K562 (cell line): ENCODE results near the gene PRKCSH. TPM values are rescaled to one million over a fixed set of nuclear protein-coding genes. Genes with fewer than 3 reads are reported as not detected.
A peak's percentile ranks its signal among the peaks of the same experiment; 100 is the strongest.

Experiments
- ATAC-seq: fragments of 200-7000 bp; cut with Tn5 transposase; 3 replicates; pipeline ENCODE4 v1.9.1; 2020; ENCODE audit warnings: moderate library complexity
- BruUV-seq: library from RNA; stranded (reverse); fragments of 400-500 nt; replicated peaks from 2 replicates; lab custom pipeline; 2021; lab: Mats Ljungman, UMichigan
- CTCF ChIA-PET: fragments of 300-600 bp; formaldehyde crosslinking; extraction: SDS; loops from one replicate; lab custom pipeline; 2021; ENCODE audit warnings: low intra/inter-chr PET ratio; lab: Yijun Ruan, JAX
- POLR2A ChIA-PET: fragments of 300-600, 350-650 bp; sonication (Branson Sonifier 250); formaldehyde crosslinking; extraction: SDS; loops from one replicate; lab custom pipeline; 2021; ENCODE audit warnings: antibody characterized with exemption, inconsistent platforms; lab: Yijun Ruan, JAX
- DNase-seq, 4 experiments: peaks; one replicate each; pipeline versions ENCODE4 v3.0.0 to v3.0.0-alpha.2; 2011 to 2018; ENCODE audit warnings: low spot score in 3 of 4, mixed read lengths in 3 of 4; ENCODE audit errors: extremely low read depth in 1 of 4
- FAIRE-seq: peaks from 2 replicates; lab custom pipeline; 2011; peaks lifted over from hg19 to GRCh38; lab: Jason Lieb, UNC
- H2AFZ ChIP-seq: 2 replicates; pipeline ENCODE4 v1.6.0; 2011; ENCODE audit warnings: low read depth, low read length, control low read depth, inconsistent platforms
- H3K27ac ChIP-seq: fragments of 200-600 bp; 3 replicates; pipeline ENCODE4 v1.8.0; 2011; ENCODE audit warnings: low read depth, mild to moderate bottlenecking, control low read depth, inconsistent platforms, low read length, moderate library complexity, mixed read lengths; ENCODE audit errors: extremely low read depth
- H3K27me3 ChIP-seq, 2 experiments: fragments of 300-600 bp in 1 of 2; 2 replicates in 1 of 2; 3 replicates in 1 of 2; pipeline versions ENCODE4 v1.6.0 to v1.8.0; 2011; ENCODE audit warnings: inconsistent platforms in 2 of 2, low read length in 2 of 2, mild to moderate bottlenecking in 1 of 2, mixed read lengths in 1 of 2, moderate library complexity in 1 of 2; ENCODE audit not compliant: control insufficient read depth in 2 of 2, insufficient read depth in 2 of 2
- H3K36me3 ChIP-seq: fragments of 300-600 bp; 3 replicates; pipeline ENCODE4 v1.8.0; 2011; ENCODE audit warnings: mild to moderate bottlenecking, low read length, inconsistent platforms; ENCODE audit not compliant: control insufficient read depth, insufficient read depth
- H3K4me1 ChIP-seq, 2 experiments: fragments of 200-600 bp in 1 of 2; replicated peaks in 1 of 2; 2 replicates in 1 of 2; 3 replicates in 1 of 2; pipeline versions ENCODE4 v1.5.1 to v1.8.0; 2011; ENCODE audit warnings: inconsistent platforms in 2 of 2, low read length in 2 of 2, mild to moderate bottlenecking in 1 of 2, mixed read lengths in 1 of 2, moderate library complexity in 1 of 2; ENCODE audit not compliant: control insufficient read depth in 2 of 2, insufficient read depth in 2 of 2
- H3K4me2 ChIP-seq: 2 replicates; pipeline ENCODE4 v1.6.1; 2011; ENCODE audit warnings: low read length, control low read depth, inconsistent platforms, mixed read lengths; ENCODE audit not compliant: insufficient read depth
- H3K4me3 ChIP-seq: fragments of 200-600 bp; sonication (generic), shearing (Covaris generic); 2 replicates; pipeline ENCODE4 v1.5.1; 2016; ENCODE audit warnings: control low read depth, inconsistent platforms
- H3K79me2 ChIP-seq: fragments of 200-600 bp; 3 replicates; pipeline ENCODE4 v1.8.0; 2011; ENCODE audit warnings: low read length, inconsistent platforms; ENCODE audit not compliant: control insufficient read depth, insufficient read depth
- H3K9ac ChIP-seq, 2 experiments: 2 replicates each; pipeline versions ENCODE4 v1.6.0 to v1.6.1; 2011; ENCODE audit warnings: low read depth in 2 of 2, low read length in 2 of 2, control low read depth in 1 of 2, inconsistent platforms in 1 of 2, mild to moderate bottlenecking in 1 of 2, mixed read lengths in 1 of 2; ENCODE audit not compliant: insufficient read depth in 1 of 2
- H3K9me1 ChIP-seq: one replicate; pipeline ENCODE4 v1.6.0; 2011; ENCODE audit warnings: inconsistent platforms, mild to moderate bottlenecking, low read length, moderate library complexity; ENCODE audit not compliant: control insufficient read depth, insufficient read depth
- H3K9me3 ChIP-seq: replicated peaks from 2 replicates; pipeline ENCODE4 v1.5.1; 2011; ENCODE audit warnings: low read depth, low read length, inconsistent platforms; ENCODE audit not compliant: control insufficient read depth, insufficient read depth
- H4K20me1 ChIP-seq: replicated peaks from 2 replicates; pipeline ENCODE4 v1.6.1; 2011; ENCODE audit warnings: low read length, inconsistent platforms, mixed read lengths; ENCODE audit not compliant: control insufficient read depth, insufficient read depth
- CREBBP ChIP-seq: IDR thresholded peaks from one replicate; pipeline ENCODE4 v1.6.1; 2012; ENCODE audit warnings: low read depth, mild to moderate bottlenecking, control low read depth, inconsistent platforms, low read length
- FOXP1 ChIP-seq: sonication (generic); formaldehyde crosslinking; IDR thresholded peaks from 2 replicates; pipeline ENCODE4 v1.8.0; 2022; ENCODE audit warnings: mild to moderate bottlenecking, missing genetic modification reagents
- GABPA ChIP-seq: fragments of 200-800 bp; sonication (Bioruptor generic); conservative IDR thresholded peaks from 2 replicates; pipeline ENCODE4 v1.6.1; 2016; ENCODE audit warnings: low read depth, missing genetic modification characterization, missing compliant biosample characterization
- GATA2 ChIP-seq: sonication (generic); formaldehyde crosslinking; IDR thresholded peaks from 2 replicates; pipeline ENCODE4 v1.4.0; 2020; ENCODE audit warnings: mild to moderate bottlenecking, missing genetic modification reagents
- HDAC2 ChIP-seq: fragments of 450-650 bp; IDR thresholded peaks from 2 replicates; pipeline ENCODE4 v1.6.1; 2016; ENCODE audit warnings: mild to moderate bottlenecking
- MAX ChIP-seq: sonication (generic); formaldehyde crosslinking; IDR thresholded peaks from 2 replicates; pipeline ENCODE4 v1.9.0; 2022; ENCODE audit warnings: mild to moderate bottlenecking, missing genetic modification reagents
- NFE2L1 ChIP-seq: fragments of 450-650 bp; IDR thresholded peaks from 2 replicates; pipeline ENCODE4 v1.6.1; 2016; ENCODE audit warnings: missing genetic modification characterization, low read depth, mild to moderate bottlenecking, missing compliant biosample characterization, moderate library complexity, borderline replicate concordance
- NR2C1 ChIP-seq, 2 experiments: fragments of 450-650 bp; IDR thresholded peaks; 2 replicates each; pipeline ENCODE4 v1.6.1; 2017; ENCODE audit warnings: mild to moderate bottlenecking in 2 of 2, antibody characterized with exemption in 1 of 2, inconsistent platforms in 1 of 2, missing compliant biosample characterization in 1 of 2, missing genetic modification characterization in 1 of 2
- NRF1 ChIP-seq, 2 experiments: fragments of 450-650 bp; IDR thresholded peaks in 1 of 2; conservative IDR thresholded peaks in 1 of 2; 2 replicates each; pipeline ENCODE4 v1.6.1; 2014; ENCODE audit warnings: mild to moderate bottlenecking in 2 of 2
- RBBP5 ChIP-seq: fragments of 200-600 bp; sonication (generic); IDR thresholded peaks from 2 replicates; pipeline ENCODE4 v1.6.1; 2012; ENCODE audit warnings: borderline replicate concordance, mild to moderate bottlenecking, low read length, control low read depth, inconsistent platforms; ENCODE audit not compliant: insufficient read depth, poor library complexity, severe bottlenecking
- RBFOX2 ChIP-seq: fragments of 200-400 bp; formaldehyde crosslinking; IDR thresholded peaks from 2 replicates; pipeline ENCODE4 v1.6.1; 2017; ENCODE audit warnings: low read depth, mild to moderate bottlenecking, low read length, moderate library complexity
- RBM15 ChIP-seq: fragments of 200-400 bp; formaldehyde crosslinking; IDR thresholded peaks from 2 replicates; pipeline ENCODE4 v1.6.1; 2018; ENCODE audit warnings: mild to moderate bottlenecking, low read length, moderate library complexity; ENCODE audit not compliant: insufficient read depth
- RBM17 ChIP-seq: fragments of 200-400 bp; formaldehyde crosslinking; IDR thresholded peaks from 2 replicates; pipeline ENCODE4 v1.6.1; 2017; ENCODE audit warnings: low read depth, mild to moderate bottlenecking, low read length, borderline replicate concordance
- RUNX1 ChIP-seq: sonication (generic); IDR thresholded peaks from 2 replicates; pipeline ENCODE4 v1.6.1; 2016; ENCODE audit warnings: antibody characterized with exemption, low read depth
- SIN3A ChIP-seq, 2 experiments: fragments of 150-350 bp in 1 of 2; IDR thresholded peaks; 2 replicates each; pipeline ENCODE4 v1.6.1; 2011 to 2016; ENCODE audit warnings: borderline replicate concordance in 2 of 2, low read depth in 2 of 2, low read length in 2 of 2, mild to moderate bottlenecking in 2 of 2, moderate library complexity in 2 of 2; ENCODE audit not compliant: control insufficient read depth in 1 of 2
- TRIM25 ChIP-seq: fragments of 450-650 bp; IDR thresholded peaks from 2 replicates; pipeline ENCODE4 v1.7.0; 2016; ENCODE audit warnings: borderline replicate concordance
- ZNF23 ChIP-seq: fragments of 250-450 bp; sonication (Bioruptor Pico); IDR thresholded peaks from 2 replicates; pipeline ENCODE4 v1.4.0; 2020; ENCODE audit warnings: mild to moderate bottlenecking
- WGBS: fragments of 100-300 bp; shearing (Covaris generic); methylation state at CpG from one replicate; pipeline ENCODE4 v1.1.6; 2016; ENCODE audit warnings: low coverage, mixed read lengths; ENCODE audit not compliant: insufficient coverage; ENCODE audit errors: missing lambda C conversion rate; 5-methylcytosine and 5-hydroxymethylcytosine counted together
- in situ Hi-C: fragments of 300-500 bp; cut with MboI; formaldehyde crosslinking; loops from 4 replicates; pipeline ENCODE4 v1.15.0; 2018; ENCODE audit warnings: inconsistent platforms, mixed read lengths
- intact Hi-C: fragments of 100-400 bp; cut with micrococcal nuclease; formaldehyde crosslinking; loops from 2 replicates; pipeline ENCODE4 v1.14.2; 2022
- polyA plus RNA-seq, 8 experiments: library from polyadenylated mRNA; depleted of rRNA in 4 of 8; stranded (reverse) in 5 of 8; unstranded in 3 of 8; fragments of >200 nt; fragmentation: Nextera tagmentation in 2 of 8; fragmentation: Illumina TruSeq in 1 of 8; extraction: Ambion mirVana in 2 of 8; extraction: Trizol in 1 of 8; gene quantifications; 2 replicates each; pipeline versions ENCODE4 v1.2.1 to v1.2.3, GENCODE V29; 2011 to 2014; ENCODE audit warnings: inconsistent platforms in 1 of 8, missing spikeins in 1 of 8
- total RNA-seq, 7 experiments: library from RNA; depleted of rRNA in 6 of 7; stranded (reverse); fragments of >200 nt in 6 of 7; fragmentation: Illumina TruSeq in 2 of 7; extraction: Trizol in 2 of 7; gene quantifications; 2 replicates each; pipeline versions ENCODE4 v1.2.1 to v1.2.3, GENCODE V29; 2011 to 2021; ENCODE audit warnings: low replicate concordance in 1 of 7

Gene PRKCSH
- total and polyA plus RNA-seq, 9 of the 15 experiments (the other 6 are each of a cell fraction or from before 2014, with no cell fraction given): 2.3 to 297 (median 48.1) TPM

GRCh38 chr19:11434703-11435056 lies 755 bp upstream of the PRKCSH start (continued):
- TF ChIP-seq NR2C1 (IDR thresholded peaks at IDR 0.05) (no peak), NR2C1 (tag; IDR thresholded peaks at IDR 0.05) (0 out of 2 replicates have a peak, but pooled peaks have one; percentile 27)

- ChIA-PET CTCF (no interaction called here), POLR2A (interaction anchor here (0.5 to 1.4 kb wide), 9 partner anchors 23 to 301 kb away, joined by 3 to 6 read pairs (median 3); partner anchors contain the start of gene ELOF1)
- Histone ChIP-seq H4K20me1 (no peaks in the 10 kb centered on the region), H3K4me3 (peak overlapping the region; percentile 65), H3K9ac (peak overlapping the region; percentile 67 to 96), H3K36me3 (peaks cover 40% of the 10 kb centered on the region), H3K27me3 (no peaks in the 10 kb centered on the region), H3K9me3 (no peaks in the 10 kb centered on the region), H3K27ac (peak overlapping the region; percentile 63), H3K9me1 (peaks cover 5% of the 10 kb centered on the region), H2AFZ (peak overlapping the region; percentile 98), H3K79me2 (peaks cover 20% of the 10 kb centered on the region), H3K4me1 (peaks cover 11 to 22% of the 10 kb centered on the region in 2 experiments; a peak in 4 of 5 replicates), H3K4me2 (peak overlapping the region; percentile 92)
- DNase-seq (peak; percentile 54 to 72 (median 70)), FAIRE-seq (no peak), ATAC-seq (peak; percentile 13)
- intact Hi-C loops (loop anchor here (1.0 to 2.0 kb wide), 2 partner anchors 52 to 61 kb away; partner anchors contain the start of genes EPOR and SWSAP1), in situ Hi-C loops (loop anchor here (5.0 kb wide), 1 partner anchor 139 kb away; the partner anchor contains the start of gene TSPAN16)
- 3% methylated on average over 21 of the region's 21 CpGs for WGBS
- BruUV-seq: TSS peak; percentile 84
- TF ChIP-seq MAX (CRISPR knock-in tag) (peak; percentile 6; the same call in 1 of the 2 replicates), ZNF23 (no peak), FOXP1 (CRISPR knock-in tag) (no peak), RBFOX2 (peak; percentile 8), RBM17 (no peak), RUNX1 (0 out of 2 replicates have a peak, but pooled peaks have one; percentile 29), GATA2 (CRISPR knock-in tag) (no peak), TRIM25 (0 out of 2 replicates have a peak, but pooled peaks have one; percentile 9), CREBBP (no peak), NFE2L1 (tag) (no peak), RBBP5 (peak; percentile 4), RBM15 (no peak), NRF1 (conservative IDR thresholded peaks at IDR 0.05 in 1 of 2, IDR thresholded peaks at IDR 0.05 in 1 of 2) (no peak), HDAC2 (0 out of 2 replicates have a peak, but pooled peaks have one; percentile 9), SIN3A (IDR thresholded peaks at IDR 0.05; ENCODE audit: borderline replicate concordance in 2 of 2, control insufficient read depth in 1 of 2, low read depth in 2 of 2, low read length in 2 of 2) (0 out of 4 replicates have a peak, but pooled peaks of 1 of the 2 experiments have one; percentile 47), GABPA (tag) (peak; percentile 83; the same call in 1 of the 2 replicates)
These were observed 438 bp downstream of the PRKCSH start for GRCh38 chr19:11435833-11436313.
